Measurements from ENCODE around the gene TTLL5.

DNA sequence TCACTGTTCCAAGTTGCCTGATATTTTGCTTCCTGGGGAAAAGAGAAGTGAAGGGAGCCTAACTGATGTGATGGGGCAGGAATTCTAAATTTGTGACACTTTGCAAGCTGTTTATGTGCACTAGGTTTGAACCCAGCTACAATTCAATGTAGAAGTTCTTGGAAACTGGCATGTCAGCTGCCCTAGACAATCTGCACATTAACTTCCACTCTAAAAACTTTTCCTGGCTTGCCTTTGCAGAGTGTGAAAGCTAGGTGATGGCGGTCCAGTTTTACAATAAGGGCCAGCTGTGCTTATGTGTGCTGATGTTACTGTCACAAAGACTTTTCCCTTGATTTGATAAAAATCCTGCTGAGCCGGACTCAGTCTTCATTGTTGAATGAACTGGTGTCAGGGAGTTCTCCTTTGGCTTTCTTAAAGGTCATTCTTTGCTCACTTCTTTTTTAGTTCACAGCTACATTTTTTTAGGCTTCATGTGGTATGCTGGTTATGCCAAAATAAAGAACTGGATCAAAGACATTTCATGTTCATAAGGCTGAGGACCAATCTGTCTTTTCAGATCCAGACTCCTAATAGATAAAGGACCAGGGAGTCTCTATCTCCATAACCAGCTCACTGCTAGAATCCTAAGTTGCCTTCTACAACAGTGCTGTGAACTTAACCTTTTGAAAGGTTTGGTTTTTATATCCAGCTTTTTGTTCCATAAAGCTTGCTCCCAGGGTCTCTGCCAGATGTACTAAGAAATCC, 187.3 kb downstream of the TTLL5 start:
- TF ChIP-seq, protein P1, sequence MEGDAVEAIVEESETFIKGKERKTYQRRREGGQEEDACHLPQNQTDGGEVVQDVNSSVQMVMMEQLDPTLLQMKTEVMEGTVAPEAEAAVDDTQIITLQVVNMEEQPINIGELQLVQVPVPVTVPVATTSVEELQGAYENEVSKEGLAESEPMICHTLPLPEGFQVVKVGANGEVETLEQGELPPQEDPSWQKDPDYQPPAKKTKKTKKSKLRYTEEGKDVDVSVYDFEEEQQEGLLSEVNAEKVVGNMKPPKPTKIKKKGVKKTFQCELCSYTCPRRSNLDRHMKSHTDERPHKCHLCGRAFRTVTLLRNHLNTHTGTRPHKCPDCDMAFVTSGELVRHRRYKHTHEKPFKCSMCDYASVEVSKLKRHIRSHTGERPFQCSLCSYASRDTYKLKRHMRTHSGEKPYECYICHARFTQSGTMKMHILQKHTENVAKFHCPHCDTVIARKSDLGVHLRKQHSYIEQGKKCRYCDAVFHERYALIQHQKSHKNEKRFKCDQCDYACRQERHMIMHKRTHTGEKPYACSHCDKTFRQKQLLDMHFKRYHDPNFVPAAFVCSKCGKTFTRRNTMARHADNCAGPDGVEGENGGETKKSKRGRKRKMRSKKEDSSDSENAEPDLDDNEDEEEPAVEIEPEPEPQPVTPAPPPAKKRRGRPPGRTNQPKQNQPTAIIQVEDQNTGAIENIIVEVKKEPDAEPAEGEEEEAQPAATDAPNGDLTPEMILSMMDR (conservative IDR thresholded peaks at IDR 0.05; ENCODE audit: low read depth, low read length) = no peak
- TF ChIP-seq RAD21 (IDR thresholded peaks at IDR 0.05; ENCODE audit: low read length) (no peak), POLR2A (IDR thresholded peaks at IDR 0.05; ENCODE audit: low read depth, low read length) (no peak), FOS (IDR thresholded peaks at IDR 0.05; ENCODE audit: low read depth, low read length) (no peak), MAZ (IDR thresholded peaks at IDR 0.05; ENCODE audit: borderline replicate concordance, low read depth, low read length) (no peak), MXI1 (IDR thresholded peaks at IDR 0.05; ENCODE audit: borderline replicate concordance, low read depth, low read length) (no peak), CHD1 (IDR thresholded peaks at IDR 0.05; ENCODE audit: low read depth, low read length) (no peak)
